Measurements from ENCODE around the gene CORIN. TPM values are rescaled to one million over a fixed set of nuclear protein-coding genes. Genes with fewer than 3 reads are reported as not detected.

The CORIN gene
- total and polyA plus RNA-seq, 10 of the 15 experiments (the other 5 are each of a cell fraction or from before 2014, with no cell fraction given), result 0.02 to 0.45 (median 0.09) TPM; not detected in 3

GRCh38 chr4:47560682-47561081, 277.2 kb downstream of the CORIN start (continued):
- TF ChIP-seq CTCF (IDR thresholded peaks at IDR 0.05 in 2 of 3, conservative IDR thresholded peaks at IDR 0.05 in 1 of 3; ENCODE audit: control insufficient read depth in 2 of 3, extremely low read depth in 1 of 3, insufficient read depth in 1 of 3, low read depth in 3 of 3, low read length in 3 of 3) (no peak), RCOR1 (conservative IDR thresholded peaks at IDR 0.05; ENCODE audit: low read depth, low read length) (no peak), USF1 (IDR thresholded peaks at IDR 0.05; ENCODE audit: borderline replicate concordance, extremely low read length, insufficient read depth, low read depth, low read length) (no peak), STAT3 (IDR thresholded peaks at IDR 0.05; ENCODE audit: low read depth, low read length) (no peak), CEBPZ (IDR thresholded peaks at IDR 0.05; ENCODE audit: low read depth, low read length) (no peak)
- TF ChIP-seq, protein P1, sequence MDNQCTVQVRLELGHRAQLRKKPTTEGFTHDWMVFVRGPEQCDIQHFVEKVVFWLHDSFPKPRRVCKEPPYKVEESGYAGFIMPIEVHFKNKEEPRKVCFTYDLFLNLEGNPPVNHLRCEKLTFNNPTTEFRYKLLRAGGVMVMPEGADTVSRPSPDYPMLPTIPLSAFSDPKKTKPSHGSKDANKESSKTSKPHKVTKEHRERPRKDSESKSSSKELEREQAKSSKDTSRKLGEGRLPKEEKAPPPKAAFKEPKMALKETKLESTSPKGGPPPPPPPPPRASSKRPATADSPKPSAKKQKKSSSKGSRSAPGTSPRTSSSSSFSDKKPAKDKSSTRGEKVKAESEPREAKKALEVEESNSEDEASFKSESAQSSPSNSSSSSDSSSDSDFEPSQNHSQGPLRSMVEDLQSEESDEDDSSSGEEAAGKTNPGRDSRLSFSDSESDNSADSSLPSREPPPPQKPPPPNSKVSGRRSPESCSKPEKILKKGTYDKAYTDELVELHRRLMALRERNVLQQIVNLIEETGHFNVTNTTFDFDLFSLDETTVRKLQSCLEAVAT (IDR thresholded peaks at IDR 0.05), result no peak

Measured in GM12878 (cell line).